Measurements from ENCODE around the gene FBXW11. TPM values are rescaled to one million over a fixed set of nuclear protein-coding genes. Genes with fewer than 3 reads are reported as not detected.
"Not testable (repeated sequence)": the region's sequence is repeated elsewhere in the genome, so short reads cannot be mapped to it uniquely, and the experiment has no call there.

FBXW11 gene
- polyA plus RNA-seq, 1 experiment = 77.1 TPM

- ChIA-PET CTCF (interaction anchor here (2.8 kb wide), 1 partner anchor 16 kb away, joined by 14 read pairs; no protein-coding TSS in a partner anchor), POLR2A (no interaction called here)
- H3K9me3 ChIP-seq (ENCODE audit: control insufficient read depth, insufficient read depth, low read length) = no peaks in the 10 kb centered on the region
- H3K27me3 ChIP-seq (ENCODE audit: control insufficient read depth, insufficient read depth, low read length) = no peaks in the 10 kb centered on the region
- no peak for TF ChIP-seq CTCF (IDR thresholded peaks at IDR 0.05; ENCODE audit: low read depth, low read length)
- no peak overlapping the region for H3K4me3 ChIP-seq (ENCODE audit: low read depth, low read length)
- no peak overlapping the region for H3K27ac ChIP-seq (ENCODE audit: low read depth, low read length)
- no peak for DNase-seq (ENCODE audit: low read depth, low spot score)
Observed at GRCh38 chr5:171891595-171891994, 114.8 kb downstream of the FBXW11 start.

GRCh38 chr5:171891150-171891549, 115.3 kb downstream of the FBXW11 start:
- Histone ChIP-seq H3K4me3 (ENCODE audit: low read depth, low read length) (no peak overlapping the region), H3K27me3 (ENCODE audit: control insufficient read depth, insufficient read depth, low read length) (no peaks in the 10 kb centered on the region), H3K27ac (ENCODE audit: low read depth, low read length) (no peak overlapping the region), H3K9me3 (ENCODE audit: control insufficient read depth, insufficient read depth, low read length) (no peaks in the 10 kb centered on the region)
- CTCF ChIA-PET = no interaction called here
- POLR2A ChIA-PET = no interaction called here
- no peak for DNase-seq (ENCODE audit: low read depth, low spot score)
- TF ChIP-seq CTCF (IDR thresholded peaks at IDR 0.05; ENCODE audit: low read depth, low read length) = no peak

GRCh38 chr5:171888051-171888481, 118.4 kb downstream of the FBXW11 start:
- CTCF ChIA-PET = interaction anchor here (0.8 kb wide), 1 partner anchor 11 kb away, joined by 3 read pairs; no protein-coding TSS in a partner anchor

GRCh38 chr5:171886037-171886436, 120.4 kb downstream of the FBXW11 start:
- H3K9me3 ChIP-seq (ENCODE audit: control insufficient read depth, insufficient read depth, low read length); POLR2A ChIA-PET; H3K27me3 ChIP-seq (ENCODE audit: control insufficient read depth, insufficient read depth, low read length): not testable (repeated sequence)

More at GRCh38 chr5:171888051-171888481, 118.4 kb downstream of the FBXW11 start:
- Histone ChIP-seq H3K4me3 (ENCODE audit: low read depth, low read length) (no peak overlapping the region), H3K9me3 (ENCODE audit: control insufficient read depth, insufficient read depth, low read length) (no peaks in the 10 kb centered on the region), H3K27ac (ENCODE audit: low read depth, low read length) (no peak overlapping the region), H3K27me3 (ENCODE audit: control insufficient read depth, insufficient read depth, low read length) (no peaks in the 10 kb centered on the region)
- DNase-seq (ENCODE audit: low read depth, low spot score) = no peak
- POLR2A ChIA-PET = no interaction called here
- TF ChIP-seq CTCF (IDR thresholded peaks at IDR 0.05; ENCODE audit: low read depth, low read length) = no peak

GRCh38 chr5:171882118-171882517, 124.3 kb downstream of the FBXW11 start:
- H3K9me3 ChIP-seq (ENCODE audit: control insufficient read depth, insufficient read depth, low read length) = no peaks in the 10 kb centered on the region
- CTCF ChIA-PET = interaction anchor here (0.8 to 1.7 kb wide), 3 partner anchors 25 to 464 kb away, joined by 3 to 4 read pairs (median 3); no protein-coding TSS in a partner anchor
- no peaks in the 10 kb centered on the region for H3K27me3 ChIP-seq (ENCODE audit: control insufficient read depth, insufficient read depth, low read length)
- H3K4me3 ChIP-seq (ENCODE audit: low read depth, low read length) = no peak overlapping the region
- no peak for TF ChIP-seq CTCF (IDR thresholded peaks at IDR 0.05; ENCODE audit: low read depth, low read length)
- POLR2A ChIA-PET = interaction anchor here (0.6 kb wide), 1 partner anchor 495 kb away, joined by 3 read pairs; no protein-coding TSS in a partner anchor
- H3K27ac ChIP-seq (ENCODE audit: low read depth, low read length) = no peak overlapping the region
- no peak for DNase-seq (ENCODE audit: low read depth, low spot score)

More at GRCh38 chr5:171886037-171886436, 120.4 kb downstream of the FBXW11 start:
- CTCF ChIA-PET; DNase-seq (ENCODE audit: low read depth, low spot score); H3K27ac ChIP-seq (ENCODE audit: low read depth, low read length); H3K4me3 ChIP-seq (ENCODE audit: low read depth, low read length): not testable (repeated sequence)

All from AG04450 (cell line).